Posterior vena cava (tissue), 2 donors: ENCODE results near the gene COL28A1. TPM values are rescaled to one million over a fixed set of nuclear protein-coding genes. Genes with fewer than 3 reads are reported as not detected.
"Not testable (repeated sequence)": the region's sequence is repeated elsewhere in the genome, so short reads cannot be mapped to it uniquely, and the experiment has no call there.

Experiments
- DNase-seq: peaks from one replicate; pipeline ENCODE4 v3.0.0-alpha.2; 2020; ENCODE audit warnings: low spot score
- intact Hi-C, 2 donors: fragments of 100-400 bp; cut with DNase I; formaldehyde crosslinking; loops; one replicate each; pipeline versions ENCODE4 v1.14.1 to v1.14.2; 2022 to 2023
- total RNA-seq, 2 donors: library from RNA; stranded (reverse); fragmentation: NEBNext Ultra II Directional; extraction: Animal tissue kit (Norgen Biotek cat#: 25700); gene quantifications; one replicate each; pipeline ENCODE4 v1.2.1, GENCODE V29; 2021
- donor health status: DM: yes; HTN: yes; CAD: no.
- donor health status: DM: yes; HTN: yes; CAD: no.

COL28A1 gene
- total RNA-seq, 2 donors from 2014 or later = 0.46 to 1.0 TPM

DNA sequence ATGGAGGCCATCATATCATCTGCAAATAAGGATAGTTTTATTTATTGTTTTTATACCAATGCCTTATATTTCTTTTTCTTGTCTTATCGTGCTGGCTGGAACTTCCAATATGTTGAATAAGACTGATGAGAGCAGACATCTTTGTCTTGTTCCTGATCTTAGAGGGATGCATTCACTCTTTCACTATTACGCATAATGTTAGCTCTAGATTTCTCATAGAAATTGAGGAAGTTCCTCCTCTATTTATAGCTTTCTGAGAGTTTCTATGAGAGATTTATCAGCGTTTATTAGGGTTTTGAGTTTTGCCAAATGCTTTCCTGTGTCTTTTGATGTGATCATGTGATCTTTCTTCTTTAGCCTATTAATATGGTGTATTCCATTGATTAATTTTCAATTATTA, 49.3 kb downstream of the COL28A1 start:
- DNase-seq = no peak
- intact Hi-C loops = no loop called here

DNA sequence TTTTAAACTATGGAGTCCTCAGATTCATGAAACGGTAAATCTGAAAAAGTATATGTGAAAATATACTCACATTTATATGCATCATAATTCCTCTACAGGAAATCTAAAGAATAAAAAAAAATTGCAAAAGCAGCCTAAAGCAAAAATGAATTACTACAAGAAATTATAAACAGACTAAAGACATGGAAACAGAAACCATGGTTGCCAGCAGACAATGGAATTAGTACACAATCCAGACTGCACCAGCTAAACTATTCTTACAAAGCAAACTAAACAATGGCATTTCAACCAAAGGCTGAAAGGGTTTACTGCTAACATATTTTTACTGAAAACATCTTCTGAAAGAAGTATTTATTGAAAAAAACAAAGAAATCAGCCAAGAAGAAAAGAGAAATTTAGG, 51.6 kb downstream of the COL28A1 start:
- no peak for DNase-seq
- intact Hi-C loops = no loop called here

DNA sequence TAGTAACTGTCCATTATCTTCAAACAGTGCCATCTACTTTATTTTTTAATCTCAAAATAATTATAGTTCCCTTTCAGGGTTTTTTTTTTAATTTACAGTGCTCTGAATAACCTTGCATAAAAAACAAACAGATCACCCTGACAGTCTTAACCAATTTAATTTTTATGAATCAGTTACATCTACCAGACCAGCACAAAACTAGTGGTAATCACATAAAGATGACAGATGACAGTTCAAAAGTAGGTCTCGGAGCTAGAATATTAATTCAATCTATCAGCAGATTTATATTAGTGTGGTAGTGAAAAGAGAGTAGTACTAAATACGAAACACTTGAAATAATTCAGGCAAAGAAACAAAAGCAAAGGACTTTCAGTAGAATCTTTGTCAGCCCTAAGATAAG, 53.9 kb downstream of the COL28A1 start:
- intact Hi-C loops = no loop called here
- DNase-seq = no peak

DNA sequence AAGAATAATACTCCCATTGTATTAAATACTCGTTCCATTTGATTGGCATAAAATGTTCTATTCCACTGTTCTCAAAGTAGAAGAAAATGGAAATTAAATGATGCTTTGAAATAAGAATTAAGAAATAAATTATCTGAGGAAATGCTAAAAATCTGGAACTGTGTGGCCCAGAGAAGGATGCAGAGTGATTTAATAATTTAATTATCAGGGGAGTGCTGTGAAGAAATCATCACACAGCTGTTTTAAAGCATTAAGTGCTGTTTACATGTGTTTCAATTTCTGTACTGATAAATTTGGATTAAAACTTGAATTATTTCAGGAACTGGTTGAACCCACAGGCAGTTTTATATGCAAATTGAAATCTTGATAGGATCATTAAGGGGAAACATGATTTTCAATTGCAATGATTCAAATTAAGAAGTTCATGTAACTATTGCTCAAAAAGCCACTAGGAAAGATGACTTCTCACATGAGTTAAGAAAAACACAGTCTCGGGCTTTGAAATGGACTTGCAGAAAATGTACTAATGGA, 56.3 kb downstream of the COL28A1 start:
- DNase-seq = no peak
- intact Hi-C loops = no loop called here

DNA sequence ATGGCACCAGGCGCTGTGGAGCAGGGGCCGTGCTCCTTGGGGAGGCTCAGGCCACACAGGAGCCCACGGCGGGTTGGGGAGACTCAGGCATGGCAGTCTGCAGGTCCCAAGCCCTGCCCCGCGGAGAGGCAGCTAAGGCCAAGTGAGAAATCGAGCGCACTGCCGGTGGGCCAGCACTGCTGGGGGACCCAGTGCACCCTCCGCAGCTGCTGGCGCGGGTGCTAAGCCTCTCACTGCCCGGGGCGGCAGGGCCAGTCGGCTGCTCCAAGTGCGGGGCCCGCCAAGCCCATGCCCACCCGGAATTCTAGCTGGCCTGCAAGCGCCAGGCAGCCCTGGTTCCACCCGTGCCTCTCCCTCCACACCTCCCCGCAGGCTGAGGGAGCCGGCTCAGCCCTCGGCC, 57.1 kb downstream of the COL28A1 start:
- DNase-seq = peak; percentile 80
- intact Hi-C loops = no loop called here

DNA sequence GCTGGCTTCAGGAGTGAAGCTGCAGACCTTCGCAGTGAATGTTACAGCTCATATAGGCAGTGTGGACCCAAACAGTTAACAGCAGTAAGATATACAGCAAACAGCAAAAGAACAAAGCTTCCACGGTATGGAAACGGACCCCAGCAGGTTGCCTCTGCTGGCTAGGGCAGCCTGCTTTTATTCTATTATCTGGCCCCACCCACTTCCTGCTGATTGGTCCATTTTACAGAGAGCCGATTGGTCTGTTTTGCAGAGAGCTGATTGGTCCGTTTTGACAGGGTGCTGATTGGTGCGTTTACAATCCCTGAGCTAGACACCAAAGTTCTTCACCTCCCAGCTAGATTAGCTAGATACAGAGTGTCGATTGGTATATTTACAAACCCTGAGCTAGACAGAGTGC, 58.0 kb downstream of the COL28A1 start:
- DNase-seq, intact Hi-C loops: not testable (repeated sequence)

DNA sequence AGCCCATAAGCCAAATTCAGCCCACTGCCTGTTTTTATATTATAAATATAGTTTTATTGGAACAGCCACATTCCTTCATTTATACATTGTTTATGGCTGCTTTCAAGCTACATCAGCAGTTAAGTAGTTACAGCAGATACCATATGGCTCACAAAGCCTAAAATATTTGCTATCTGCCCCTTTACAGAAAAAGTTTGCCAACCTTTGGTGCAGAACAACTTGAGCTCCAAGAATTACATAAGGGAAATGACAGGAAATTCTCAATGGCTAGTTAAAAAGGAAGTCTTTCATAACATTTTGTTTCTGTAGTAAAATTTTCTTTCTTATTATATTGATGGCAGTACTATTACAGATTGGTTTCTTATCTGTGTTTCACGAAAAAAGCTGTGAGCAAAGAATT, 59.3 kb downstream of the COL28A1 start:
- intact Hi-C loops = no loop called here
- no peak for DNase-seq

DNA sequence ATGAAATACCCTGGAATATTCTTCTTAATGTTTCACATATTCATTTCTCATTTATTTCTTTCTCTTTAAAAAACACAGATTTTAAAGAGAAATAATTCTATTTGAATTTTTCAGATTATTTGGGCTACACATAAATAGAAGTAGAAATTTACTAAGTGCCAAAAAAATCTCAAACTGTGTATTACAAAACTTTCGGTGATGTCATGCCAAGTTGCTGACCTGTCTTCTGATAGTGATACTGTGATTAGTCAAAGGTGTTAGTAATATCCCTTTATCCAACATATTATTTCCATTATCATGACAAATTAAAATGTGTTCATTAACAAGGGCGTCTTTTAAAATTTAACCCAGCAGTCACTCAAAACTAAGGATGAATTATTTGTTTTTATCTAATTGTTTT, 60.1 kb downstream of the COL28A1 start:
- DNase-seq = no peak
- intact Hi-C loops = no loop called here

DNA sequence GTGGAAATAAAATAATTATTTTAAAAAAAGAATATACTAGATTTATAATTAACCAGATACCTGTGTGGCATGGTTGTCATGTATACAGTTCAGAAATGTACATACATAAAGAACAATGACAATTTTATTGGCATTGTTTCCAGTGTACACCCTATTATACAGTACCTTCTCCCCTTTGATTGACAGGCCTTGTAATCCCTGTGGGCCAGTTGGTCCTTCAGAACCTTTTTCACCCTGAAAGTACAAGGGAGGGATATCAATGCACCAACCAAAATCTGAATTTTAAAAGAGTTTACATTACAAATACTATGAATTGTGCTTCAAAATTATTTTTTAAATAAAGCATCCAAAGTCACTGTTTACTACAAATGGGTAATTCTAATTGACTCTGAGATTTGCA, 61.2 kb downstream of the COL28A1 start:
- intact Hi-C loops = no loop called here
- DNase-seq = no peak

DNA sequence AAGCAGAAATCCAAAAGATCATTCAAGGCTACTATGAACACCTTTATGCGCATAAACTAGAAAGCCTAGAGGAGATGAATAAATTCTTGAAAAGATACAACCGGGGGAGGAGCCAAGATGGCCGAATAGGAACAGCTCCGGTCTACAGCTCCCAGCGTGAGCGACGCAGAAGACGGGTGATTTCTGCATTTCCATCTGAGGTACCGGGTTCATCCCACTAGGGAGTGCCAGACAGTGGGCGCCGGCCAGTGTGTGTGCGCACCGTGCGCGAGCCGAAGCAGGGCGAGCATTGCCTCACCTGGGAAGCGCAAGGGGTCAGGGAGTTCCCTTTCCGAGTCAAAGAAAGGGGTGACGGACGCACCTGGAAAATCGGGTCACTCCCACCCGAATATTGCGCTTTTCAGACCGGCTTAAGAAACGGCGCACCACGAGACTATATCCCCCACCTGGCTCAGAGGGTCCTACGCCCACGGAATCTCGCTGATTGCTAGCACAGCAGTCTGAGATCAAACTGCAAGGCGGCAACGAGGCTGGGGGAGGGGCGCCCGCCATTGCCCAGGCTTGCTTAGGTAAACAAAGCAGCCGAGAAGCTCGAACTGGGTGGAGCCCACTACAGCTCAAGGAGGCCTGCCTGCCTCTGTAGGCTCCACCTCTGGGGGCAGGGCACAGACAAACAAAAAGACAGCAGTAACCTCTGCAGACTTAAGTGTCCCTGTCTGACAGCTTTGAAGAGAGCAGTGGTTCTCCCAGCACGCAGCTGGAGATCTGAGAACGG, 70.5 kb downstream of the COL28A1 start:
- DNase-seq, intact Hi-C loops: not testable (repeated sequence)

DNA sequence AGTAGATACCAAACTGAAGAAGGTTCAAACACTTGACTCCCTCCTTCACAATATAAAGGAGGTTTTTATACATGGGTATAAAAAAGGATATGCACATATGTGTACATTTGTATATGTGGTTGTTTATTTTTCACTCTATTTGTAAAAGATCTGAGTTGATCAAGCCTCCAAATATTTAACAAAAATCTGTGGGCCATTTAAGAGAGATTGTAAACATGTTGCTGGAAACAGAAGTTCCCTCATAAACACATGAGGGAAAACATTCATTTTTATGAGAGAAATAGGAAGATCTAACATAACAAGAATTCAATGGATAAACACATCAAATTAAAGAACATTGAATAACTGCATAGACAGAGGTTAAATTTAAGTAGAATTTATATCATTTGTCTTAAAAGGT, 81.7 kb downstream of the COL28A1 start:
- intact Hi-C loops = no loop called here
- DNase-seq = no peak

DNA sequence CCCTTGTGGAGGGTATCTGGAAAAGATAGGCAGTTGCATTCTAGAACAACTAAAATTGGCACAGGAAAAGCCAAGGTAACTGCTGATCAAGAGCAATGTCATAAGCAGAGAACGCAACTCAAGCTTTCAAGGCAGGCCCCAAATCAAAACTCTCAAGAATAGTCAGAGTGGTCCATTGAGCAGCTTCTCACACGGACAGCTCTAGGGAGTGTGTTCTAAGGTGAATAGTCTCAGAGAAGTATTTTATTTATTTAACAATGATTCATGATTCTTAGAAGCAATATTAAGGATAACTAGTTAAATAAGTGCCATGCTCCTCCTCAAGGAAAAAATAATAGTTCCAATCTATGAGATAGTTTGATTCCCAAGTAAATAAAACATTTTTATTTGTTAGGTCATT, 83.0 kb downstream of the COL28A1 start:
- intact Hi-C loops = no loop called here
- no peak for DNase-seq

DNA sequence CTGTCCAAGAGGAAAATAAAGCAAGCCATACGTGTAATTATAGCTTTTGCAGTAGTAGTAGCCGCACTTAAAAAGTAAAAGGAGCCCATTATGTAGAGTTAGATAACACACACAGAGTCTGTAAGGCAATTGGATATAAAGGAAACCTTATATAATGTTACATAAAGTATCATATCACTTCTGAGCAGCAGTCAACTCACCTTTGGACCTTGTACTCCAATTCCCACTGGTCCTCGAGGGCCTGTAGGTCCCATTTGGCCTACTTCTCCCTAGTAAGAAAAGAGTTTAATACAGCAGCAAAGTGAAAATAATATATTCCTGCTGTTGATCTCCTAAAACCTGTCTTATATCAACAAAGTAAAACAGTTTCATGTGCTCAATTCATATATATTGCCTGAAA, 83.6 kb downstream of the COL28A1 start:
- intact Hi-C loops = no loop called here
- DNase-seq = no peak

DNA sequence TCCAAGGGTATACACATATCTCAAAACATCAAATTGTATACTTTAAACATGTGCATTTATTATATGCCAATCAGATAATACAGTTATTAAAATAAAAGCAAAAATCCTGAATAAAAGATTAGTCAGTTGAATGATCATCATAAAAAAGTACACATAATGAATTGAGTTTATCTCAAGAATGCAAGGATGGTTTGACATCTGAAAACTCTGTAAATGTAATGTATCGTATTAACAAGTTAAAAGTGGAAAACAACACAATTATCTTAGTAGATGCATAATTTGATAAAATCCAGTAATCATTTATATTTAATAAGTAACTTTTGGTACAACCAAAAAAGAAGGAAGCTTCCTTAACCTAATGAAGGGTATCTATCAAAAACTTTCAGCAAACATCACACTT, 86.6 kb downstream of the COL28A1 start:
- no peak for DNase-seq
- intact Hi-C loops = no loop called here

DNA sequence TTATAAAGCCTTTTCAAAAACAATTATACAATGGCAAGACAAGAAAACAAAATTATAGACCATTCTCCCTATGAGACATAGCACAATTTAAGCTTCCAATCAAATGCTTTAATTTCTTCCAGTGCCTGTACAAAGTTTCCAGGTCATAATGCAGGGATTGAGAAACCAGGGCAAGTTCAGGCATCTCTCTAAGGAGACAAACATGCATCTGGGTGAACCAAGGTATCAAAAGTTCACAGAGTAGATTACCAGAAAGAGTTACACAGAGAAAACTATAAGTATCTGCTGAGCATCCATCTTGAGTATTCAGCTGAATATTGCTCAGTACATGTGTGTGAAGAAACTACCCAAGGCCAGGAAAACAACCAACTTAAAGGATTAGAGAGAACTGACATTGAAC, 89.1 kb downstream of the COL28A1 start:
- intact Hi-C loops = no loop called here
- no peak for DNase-seq

DNA sequence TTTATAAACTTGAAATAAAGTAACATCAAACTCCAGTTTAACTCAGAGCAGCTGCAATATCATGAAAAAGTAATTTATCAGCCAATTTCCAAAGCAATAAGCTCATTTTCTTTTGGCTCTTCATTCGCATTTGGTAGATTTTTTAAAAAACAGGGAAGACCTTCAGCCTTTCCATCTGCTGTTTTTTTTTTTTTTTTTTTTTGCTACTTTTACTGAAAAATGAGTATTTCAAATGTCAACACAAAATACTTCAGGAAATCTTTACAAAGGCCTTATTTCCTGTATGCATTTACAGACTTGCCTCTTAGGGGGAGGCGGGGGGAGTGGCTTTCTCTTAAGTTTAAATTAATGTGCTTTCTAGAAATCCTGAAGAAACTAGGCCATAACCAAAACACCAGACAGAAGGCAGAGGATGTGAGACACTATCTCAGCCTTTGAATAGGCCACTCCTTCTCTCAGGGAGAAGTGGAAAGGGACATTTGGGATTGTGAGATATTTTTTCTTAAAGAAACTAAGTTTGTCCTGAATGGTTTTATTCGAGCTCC, 91.8 kb downstream of the COL28A1 start:
- intact Hi-C loops = no loop called here
- no peak for DNase-seq

DNA sequence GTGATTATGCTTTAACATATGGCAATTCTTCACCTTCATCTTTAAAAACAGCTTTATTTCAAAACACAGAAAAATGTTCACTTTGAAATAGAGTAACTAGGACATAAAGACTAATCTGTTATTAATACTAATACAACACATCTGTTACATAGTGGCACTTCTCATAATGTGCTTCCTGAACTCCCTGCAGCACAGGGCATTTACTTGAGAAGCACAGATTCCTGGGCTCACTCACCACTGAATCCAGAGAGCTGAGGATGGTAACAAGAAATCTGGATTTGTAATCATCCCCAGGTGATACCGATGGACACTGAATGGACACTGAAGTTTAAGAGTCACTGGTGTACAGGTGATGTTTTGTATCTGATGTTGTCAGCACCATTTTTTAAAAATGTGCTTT, 96.1 kb downstream of the COL28A1 start:
- intact Hi-C loops = no loop called here
- no peak for DNase-seq

DNA sequence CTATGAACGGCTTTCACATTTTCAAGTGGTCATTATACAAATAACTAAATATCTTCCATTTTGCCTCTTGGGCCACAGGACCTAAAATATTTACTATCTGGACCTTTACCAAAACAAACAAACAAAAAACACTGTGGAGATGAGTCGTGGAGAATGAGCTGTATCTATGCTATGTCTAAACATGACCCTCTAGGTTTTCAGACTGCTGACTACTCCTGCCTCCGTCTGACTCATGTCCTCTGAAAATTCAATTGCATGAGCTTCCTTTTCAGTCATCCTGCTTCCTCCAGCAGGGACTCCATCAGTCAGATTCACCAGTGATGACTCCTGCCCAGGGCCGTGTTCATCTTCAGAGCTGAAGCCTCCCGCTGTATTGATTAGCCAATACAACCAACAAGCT, 96.8 kb downstream of the COL28A1 start:
- DNase-seq = no peak
- intact Hi-C loops = no loop called here

DNA sequence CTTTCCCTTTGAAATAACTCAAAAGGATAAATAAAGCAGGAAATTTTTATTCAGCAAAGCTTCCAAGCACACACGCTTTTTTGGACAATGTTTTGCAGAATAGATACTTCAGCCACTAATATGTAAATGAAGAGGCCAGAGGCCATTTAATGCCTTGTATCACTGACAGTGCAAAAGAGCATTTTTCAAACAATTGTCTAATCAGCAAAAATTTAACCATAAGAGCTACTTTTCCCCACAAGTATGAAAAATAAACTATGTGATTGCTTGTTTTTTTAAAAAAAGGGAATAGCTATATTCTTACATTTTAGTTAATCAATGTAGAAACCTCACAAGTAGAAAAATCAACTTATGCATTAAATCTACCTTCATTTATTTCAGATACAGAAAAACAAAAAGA, 99.7 kb downstream of the COL28A1 start:
- DNase-seq = no peak
- intact Hi-C loops = no loop called here

DNA sequence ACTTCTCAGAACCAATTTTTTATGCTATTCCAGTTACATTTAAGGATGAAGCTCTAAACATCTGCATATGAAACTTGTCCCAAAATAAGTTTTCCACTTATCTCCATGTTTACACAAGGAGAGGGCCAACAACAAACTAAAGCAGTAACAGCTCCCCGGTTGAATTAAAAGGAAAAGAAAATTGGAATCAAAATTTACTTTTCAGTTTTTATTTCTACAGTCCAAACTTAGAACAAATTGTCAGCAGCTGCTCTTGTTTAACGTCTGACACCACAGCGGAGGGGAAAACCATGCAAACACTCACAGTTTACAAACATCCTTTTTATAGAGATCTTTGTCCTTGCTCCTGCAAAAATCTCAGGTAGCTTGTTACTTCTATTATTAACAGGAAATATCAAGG, 101.3 kb downstream of the COL28A1 start:
- intact Hi-C loops = no loop called here
- no peak for DNase-seq

DNA sequence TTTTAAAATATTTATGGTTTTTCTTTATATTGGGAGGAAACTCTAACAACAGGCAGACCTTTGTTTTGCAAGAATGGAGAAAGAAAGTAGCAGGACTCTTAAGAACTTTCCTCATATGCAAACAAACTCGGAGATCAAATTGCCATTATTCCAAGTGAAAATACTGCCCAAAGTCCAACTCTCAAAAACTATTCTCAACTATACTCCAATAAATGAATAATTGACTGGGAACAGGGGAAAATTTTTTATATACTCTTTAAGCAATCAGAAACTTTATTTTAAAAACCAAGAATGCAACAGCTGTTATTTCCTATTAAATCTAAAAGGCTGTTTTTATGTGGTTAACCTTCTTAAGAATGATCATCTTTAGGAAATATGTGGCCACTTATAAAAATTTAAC, 101.9 kb downstream of the COL28A1 start:
- no peak for DNase-seq
- intact Hi-C loops = no loop called here
